GM08714 (cell line): ENCODE data around the gene TPSB2.
"Not testable (repeated sequence)": the region's sequence is repeated elsewhere in the genome, so short reads cannot be mapped to it uniquely, and the experiment has no call there.

ENCODE experiments used
- H3K4me3 ChIP-seq: fragments of 200-500 bp; sonication (Bioruptor generic); 2 replicates; pipeline ENCODE4 v1.5.1; 2014; ENCODE audit warnings: mild to moderate bottlenecking, low read length, inconsistent platforms
- ZNF274 ChIP-seq: IDR thresholded peaks from 2 replicates; pipeline ENCODE4 v1.6.1; 2012; ENCODE audit warnings: mild to moderate bottlenecking, low read depth, low read length

Gene TPSB2

GRCh38 chr16:1264345-1265089, 34.5 kb upstream of the TPSB2 start:
- H3K4me3 ChIP-seq, result no peak overlapping the region
- TF ChIP-seq ZNF274, result no peak

- TF ChIP-seq ZNF274, result no peak
- no peak overlapping the region for H3K4me3 ChIP-seq
Measured at GRCh38 chr16:1263591-1264344, 33.8 kb upstream of the TPSB2 start.

DNA sequence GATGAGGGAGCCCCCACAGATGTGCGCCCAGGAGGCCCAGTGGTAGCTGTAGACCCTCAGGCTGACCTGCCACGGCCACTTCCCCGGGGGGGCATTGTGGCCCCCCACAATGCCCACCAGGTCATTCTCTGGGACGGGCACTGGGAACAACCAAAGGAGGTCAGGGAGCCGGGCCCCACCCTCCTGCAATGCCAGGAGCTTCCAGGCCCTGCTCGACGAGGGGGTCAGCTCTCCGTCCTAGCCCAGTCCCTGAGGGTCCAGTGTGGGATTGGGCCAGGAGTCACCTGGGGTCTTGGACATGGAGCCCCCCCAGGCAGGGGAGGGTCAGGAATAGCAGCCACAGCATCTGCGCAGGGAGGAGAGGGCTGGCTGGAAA, 32.9 kb upstream of the TPSB2 start:
- no peak for TF ChIP-seq ZNF274
- no peak overlapping the region for H3K4me3 ChIP-seq

DNA sequence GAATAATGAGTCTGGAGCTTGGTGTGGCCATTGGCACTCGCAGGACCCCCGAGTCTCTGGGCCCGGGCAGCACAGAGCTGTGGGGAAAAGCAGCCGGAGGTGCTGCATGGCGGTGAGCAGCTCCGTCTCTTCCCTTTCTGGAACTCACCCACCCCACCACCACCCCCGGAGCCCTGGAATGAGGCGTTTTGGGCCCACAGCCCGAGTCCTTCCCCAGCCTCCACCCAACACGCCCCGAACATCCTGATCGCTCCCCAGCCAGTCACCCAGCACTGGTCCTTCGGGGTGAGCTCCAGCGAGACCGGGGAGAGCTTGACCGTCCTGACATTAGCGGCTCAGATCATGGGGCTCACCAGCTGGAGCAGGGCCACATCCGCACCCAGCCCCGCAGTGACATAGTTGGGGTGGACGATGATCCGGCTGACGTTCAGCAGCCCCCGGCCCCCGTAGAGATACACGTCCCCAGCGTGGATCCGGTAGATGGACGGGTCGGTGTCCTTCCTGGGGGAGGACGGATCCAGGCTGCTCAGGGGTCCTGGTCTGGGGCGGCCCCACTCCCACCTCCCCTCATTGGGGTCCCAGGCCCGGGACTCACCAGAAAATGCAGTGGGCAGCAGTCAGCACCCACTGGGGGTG, 32.3 kb upstream of the TPSB2 start:
- no peak overlapping the region for H3K4me3 ChIP-seq
- no peak for TF ChIP-seq ZNF274

DNA sequence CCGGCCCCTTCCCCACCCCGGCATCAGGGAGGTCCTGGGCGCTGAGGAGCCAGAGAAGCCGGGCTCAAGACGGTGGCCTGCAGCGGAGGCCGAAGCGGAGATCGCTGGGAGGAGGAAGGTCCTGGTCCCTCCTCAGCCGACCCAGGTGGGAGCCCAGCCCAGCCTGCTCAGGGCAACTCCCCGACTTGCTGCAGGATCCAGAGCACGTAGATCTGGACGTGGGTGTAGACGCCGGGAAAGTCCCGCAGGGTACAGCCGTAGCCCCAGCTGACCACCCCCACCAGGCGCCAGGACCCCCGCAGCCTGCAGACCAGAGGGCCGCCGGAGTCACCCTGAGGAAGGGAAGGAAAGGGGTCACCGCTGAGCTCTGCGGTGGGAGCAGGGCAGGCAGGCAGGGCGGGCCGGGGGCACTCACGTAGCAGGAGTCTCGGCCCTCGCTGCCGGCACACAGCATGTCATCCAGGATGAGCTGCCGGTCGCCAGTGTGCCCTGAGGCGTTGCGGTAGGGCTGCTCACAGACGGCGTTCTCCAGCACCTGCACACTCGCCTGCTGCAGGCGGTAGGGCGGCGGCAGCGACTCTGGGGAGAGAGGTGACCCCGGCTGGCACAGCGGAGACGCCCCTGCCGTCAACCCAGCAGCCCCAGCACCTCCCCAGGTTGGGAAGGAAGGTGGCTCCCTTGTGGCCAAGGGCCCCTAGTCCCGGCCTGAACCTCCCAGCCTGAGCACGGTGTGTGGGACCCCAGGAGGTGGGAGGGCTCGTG, 31.3 kb upstream of the TPSB2 start:
- TF ChIP-seq ZNF274, result no peak
- no peak overlapping the region for H3K4me3 ChIP-seq

- H3K4me3 ChIP-seq, result no peak overlapping the region
- TF ChIP-seq ZNF274, result no peak
Measured at GRCh38 chr16:1260101-1260680, 30.2 kb upstream of the TPSB2 start.

DNA sequence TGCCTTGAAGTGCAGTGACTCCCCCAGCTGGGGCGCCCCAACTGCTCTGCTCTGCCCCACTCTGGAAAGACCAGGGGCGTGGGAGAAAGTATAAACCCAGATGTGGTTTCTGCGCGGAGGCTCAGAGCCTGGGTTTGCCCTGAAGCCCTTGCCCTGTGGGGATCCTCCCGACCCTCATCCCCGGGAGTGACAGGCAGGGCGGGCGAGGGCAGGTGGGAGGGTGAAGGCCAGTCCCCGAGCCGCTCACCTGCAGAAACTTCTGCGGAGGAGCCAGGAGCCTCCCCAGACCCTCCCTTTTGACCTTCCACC, 29.7 kb upstream of the TPSB2 start:
- no peak overlapping the region for H3K4me3 ChIP-seq
- TF ChIP-seq ZNF274, result no peak

DNA sequence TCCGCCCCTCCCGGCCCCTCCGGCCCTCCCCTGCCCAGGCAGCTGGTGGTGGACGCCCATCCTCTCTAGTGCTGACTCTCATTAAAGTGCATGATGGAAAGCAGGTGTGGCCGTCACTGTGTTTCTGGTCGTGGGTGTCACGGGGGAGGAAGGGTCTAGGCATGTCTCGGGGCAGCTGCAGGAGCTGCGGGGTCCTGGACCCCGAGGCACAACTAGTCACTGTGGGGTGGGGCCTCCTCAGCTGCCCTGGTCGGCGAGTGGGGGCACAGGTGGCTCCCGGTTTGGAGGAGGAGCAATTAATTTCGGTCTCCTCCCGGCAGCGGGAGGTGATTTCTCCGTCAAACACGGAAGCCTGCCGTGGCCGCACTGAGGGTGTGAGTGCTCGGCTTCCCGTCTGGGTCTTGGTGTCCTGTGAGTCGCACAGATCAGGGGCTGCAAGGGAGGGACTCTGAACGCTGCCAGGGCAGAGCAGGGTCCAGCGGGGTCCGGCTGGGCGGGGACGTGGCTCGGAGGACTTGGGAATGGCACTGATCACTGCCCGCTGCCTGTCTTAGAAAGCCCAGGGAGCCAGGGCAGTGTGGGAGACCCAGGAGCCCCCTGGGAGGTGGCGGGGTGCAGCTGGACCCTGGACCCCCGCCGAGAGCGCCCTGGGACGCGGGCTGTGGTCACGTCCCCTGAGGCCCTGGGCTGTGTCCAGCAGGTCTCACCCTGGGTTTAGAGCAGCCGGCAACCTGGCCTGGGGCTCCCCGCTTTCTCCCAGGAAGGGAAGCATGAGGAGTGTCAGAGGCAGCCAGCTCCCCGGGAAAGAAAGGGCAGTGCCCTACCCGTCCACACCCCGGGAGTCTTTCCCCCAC, 29.1 kb upstream of the TPSB2 start:
- H3K4me3 ChIP-seq, result no peak overlapping the region
- TF ChIP-seq ZNF274, result no peak

DNA sequence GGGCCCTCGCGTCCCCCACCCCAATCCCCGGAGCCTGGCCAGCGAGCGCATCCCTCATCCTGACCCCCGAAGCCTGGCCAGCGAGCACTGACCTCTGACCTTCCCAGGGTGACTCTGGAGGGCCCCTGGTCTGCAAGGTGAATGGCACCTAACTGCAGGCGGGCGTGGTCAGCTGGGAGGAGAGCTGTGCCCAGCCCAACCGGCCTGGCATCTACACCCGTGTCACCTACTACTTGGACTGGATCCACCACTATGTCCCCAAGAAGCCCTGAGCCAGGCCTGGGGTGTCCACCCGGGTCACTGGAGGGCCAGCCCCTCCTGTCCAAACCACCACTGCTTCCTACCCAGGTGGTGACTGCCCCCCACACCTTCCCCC, 28.2 kb upstream of the TPSB2 start:
- H3K4me3 ChIP-seq, result no peak overlapping the region
- TF ChIP-seq ZNF274, result no peak

DNA sequence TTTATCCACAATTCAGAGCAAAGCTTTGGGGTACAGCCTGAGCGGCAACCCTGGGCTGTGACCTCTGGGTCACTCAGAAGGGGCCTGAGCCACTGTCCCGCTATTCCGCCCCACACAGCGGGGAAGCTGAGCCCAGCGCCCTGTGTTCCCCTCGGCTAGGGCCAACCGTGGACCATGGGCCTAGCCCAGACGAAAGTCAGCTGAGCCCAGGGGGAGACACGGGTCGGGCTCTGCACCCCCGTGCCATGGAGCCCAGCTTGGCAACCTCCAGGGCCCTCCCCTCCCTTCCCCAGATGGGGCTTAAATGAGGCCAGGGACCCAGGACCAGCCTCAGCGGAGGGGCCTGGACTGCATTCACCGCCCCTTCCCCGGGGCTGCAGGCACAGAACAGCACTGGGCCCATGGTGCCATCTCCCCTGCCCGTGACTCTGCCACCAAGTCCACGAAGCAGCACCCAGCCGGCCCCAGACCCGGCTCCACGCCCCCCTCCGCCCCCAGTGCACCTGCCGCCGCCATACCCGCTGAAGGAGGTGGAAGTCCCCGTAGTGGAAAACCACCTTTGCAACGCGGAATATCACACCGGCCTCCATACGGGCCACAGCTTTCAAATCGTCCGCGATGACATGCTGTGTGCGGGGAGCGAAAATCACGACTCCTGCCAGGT, 27.7 kb upstream of the TPSB2 start:
- TF ChIP-seq ZNF274, result no peak
- no peak overlapping the region for H3K4me3 ChIP-seq

GRCh38 chr16:1256874-1257322, 26.9 kb upstream of the TPSB2 start:
- H3K4me3 ChIP-seq, result no peak overlapping the region
- no peak for TF ChIP-seq ZNF274

DNA sequence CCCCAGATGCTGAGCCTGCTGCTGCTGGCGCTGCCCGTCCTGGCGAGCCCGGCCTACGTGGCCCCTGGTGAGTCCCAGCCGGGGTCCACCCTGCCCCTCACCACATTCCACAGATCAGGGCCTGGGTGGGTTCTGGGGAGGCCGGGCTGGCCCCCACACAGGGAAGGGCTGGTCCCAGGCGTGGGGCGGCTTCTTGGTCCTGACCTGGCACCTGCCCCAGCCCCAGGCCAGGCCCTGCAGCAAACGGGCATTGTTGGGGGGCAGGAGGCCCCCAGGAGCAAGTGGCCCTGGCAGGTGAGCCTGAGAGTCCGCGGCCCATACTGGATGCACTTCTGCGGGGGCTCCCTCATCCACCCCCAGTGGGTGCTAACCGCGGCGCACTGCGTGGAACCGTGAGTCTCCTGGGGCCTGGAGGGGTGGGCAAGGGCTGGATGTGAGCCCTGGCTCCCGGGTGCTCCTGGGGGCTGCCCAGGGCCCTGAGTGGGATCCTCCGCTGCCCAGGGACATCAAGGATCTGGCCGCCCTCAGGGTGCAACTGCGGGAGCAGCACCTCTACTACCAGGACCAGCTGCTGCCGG, 26.4 kb upstream of the TPSB2 start:
- H3K4me3 ChIP-seq, result not testable (repeated sequence)

DNA sequence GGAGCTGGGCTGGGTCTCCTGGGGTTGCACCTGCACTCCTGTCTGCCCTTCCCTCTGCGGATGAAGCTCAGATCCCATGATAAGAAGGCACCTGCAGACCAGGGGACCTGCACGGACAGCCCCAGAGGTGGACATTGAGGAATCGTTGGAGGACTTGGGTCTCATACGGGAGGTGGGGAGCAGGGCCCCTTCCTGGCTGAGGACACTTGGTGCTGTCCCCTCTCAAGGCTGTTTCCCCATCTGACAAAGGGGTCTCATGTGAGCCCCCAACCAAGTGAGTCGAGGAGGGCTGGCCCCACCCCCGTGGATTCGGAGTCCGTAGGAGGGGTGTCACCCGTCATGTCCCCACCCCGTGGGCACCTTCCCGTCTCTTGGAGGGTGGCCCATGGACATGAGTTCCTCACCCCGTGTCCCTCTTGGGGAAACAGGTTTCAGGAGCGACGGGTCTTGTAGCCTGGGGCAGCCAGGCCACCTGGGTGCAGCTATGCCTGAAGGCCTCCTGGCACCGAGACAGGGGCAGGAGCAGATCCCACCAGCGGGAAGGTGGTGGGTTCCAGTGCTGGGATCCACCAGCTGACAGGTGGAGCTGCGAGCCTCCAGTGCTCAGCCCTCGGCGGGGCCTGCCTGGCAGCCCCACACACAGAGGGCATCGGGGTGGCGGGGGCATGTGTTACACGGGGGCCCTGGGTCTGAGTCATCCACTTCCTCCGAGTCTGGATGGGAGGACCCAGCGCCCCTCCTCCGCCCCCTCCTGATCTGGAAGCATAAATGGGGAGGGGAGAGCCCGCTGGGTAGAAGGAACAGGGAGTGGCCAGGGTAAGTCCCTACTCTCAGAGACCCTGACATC, 25.5 kb upstream of the TPSB2 start, which contains the start of gene TPSD1:
TSS of gene TPSD1 (plus strand) at position 794 of the 847 bp plus-strand sequence. CDS start 212 bp downstream, outside the sequence.
- H3K4me3 ChIP-seq, result not testable (repeated sequence)

DNA sequence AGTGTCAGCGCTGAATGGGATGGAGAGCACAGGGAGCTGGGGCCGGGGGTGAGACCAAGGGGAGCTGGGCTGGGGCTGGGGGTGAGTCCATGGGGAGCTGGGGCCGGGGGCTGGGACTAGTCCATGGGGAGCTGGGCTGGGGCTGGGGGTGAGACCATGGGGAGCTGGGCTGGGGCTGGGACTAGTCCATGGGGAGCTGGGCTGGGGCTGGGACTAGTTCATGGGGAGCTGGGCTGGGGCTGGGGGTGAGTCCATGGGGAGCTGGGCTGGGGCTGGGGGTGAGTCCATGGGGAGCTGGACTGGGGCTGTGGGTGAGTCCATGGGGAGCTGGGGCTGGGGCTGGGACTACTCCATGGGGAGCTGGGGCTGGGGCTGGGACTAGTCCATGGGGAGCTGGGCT, 24.8 kb upstream of the TPSB2 start:
- H3K4me3 ChIP-seq, result not testable (repeated sequence)

GRCh38 chr16:1253701-1254364, 23.8 kb upstream of the TPSB2 start:
- H3K4me3 ChIP-seq, result not testable (repeated sequence)

DNA sequence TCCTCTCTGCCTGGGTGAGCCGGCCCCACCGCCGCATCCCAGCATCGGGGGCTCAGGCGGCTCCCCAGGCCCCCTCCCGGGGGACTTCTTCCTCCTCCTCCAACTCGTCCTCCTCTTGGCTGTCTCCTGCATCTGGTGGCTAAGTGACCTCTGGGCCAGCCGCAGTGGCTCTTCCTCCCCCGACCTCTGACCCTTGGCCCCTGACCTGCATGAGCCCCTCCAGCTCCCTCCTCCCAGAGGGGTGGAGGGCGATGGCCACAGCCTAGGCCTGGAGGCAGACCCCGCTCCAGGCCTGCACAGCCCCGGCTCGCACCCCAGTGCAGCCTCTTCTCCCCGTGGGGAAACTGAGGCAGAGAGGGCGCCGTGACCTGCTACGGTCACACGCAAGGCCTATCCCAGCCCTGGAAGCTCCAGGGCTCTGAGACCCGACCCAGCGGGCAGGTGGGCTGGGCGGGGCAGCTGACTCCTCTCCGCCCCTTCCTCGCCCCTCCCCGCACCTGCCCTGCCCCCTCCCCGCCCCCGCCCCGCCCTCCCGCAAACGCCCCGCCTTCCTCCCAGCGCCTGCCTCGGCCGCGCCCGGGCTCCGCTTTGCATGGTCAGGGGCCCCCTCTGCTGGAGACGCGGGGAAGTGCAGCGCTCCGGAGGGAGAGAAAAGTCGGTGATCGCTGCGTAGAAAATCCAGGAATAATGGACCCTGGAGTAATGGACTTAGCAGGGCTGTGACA, 19.2 kb upstream of the TPSB2 start:
- H3K4me3 ChIP-seq, result not testable (repeated sequence)
